BE2C (cell line): ENCODE measurements around the gene FCHSD1.

Experiments used
- DNase-seq: peaks from one replicate; pipeline ENCODE4 v3.0.0-alpha.2; 2020
- H3K27me3 ChIP-seq: fragments of 250-450 bp; sonication (Bioruptor Pico); 2 replicates; pipeline ENCODE4 v1.5.1; 2020; ENCODE audit warnings: mild to moderate bottlenecking
- H3K36me3 ChIP-seq: fragments of 250-450 bp; sonication (Bioruptor Pico); 2 replicates; pipeline ENCODE4 v1.5.1; 2020; ENCODE audit warnings: mild to moderate bottlenecking
- H3K4me1 ChIP-seq: fragments of 250-450 bp; sonication (Bioruptor Pico); 2 replicates; pipeline ENCODE4 v1.5.1; 2020
- H3K4me3 ChIP-seq: 2 replicates; pipeline ENCODE4 v1.5.1; 2011; ENCODE audit warnings: low read depth, low read length
- H3K9me3 ChIP-seq: fragments of 250-450 bp; sonication (Bioruptor Pico); 2 replicates; pipeline ENCODE4 v1.5.1; 2020
- CTCF ChIP-seq: IDR thresholded peaks from 2 replicates; pipeline ENCODE4 v1.5.1; 2012; ENCODE audit warnings: mild to moderate bottlenecking, low read depth, low read length

The FCHSD1 gene

DNA sequence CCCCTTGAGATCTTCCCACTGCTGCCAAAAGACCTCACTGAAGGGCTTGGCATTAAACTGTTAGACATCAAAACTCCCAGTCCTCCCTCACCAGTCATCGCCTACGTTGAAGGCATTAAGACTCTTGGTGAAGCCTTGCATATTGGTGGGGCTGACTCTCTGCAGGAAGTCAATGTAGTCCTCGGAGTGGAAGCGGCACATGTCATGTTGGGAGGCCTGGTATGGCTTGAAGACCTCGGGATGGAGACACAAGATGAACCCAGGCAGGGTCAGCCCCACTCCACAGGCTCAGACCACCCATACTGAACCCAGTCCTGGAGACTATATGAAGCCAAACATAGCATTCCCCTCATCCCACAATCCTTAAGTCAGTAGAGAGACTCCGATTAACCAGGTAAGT, 16.5 kb downstream of the FCHSD1 start:
- Histone ChIP-seq H3K9me3 (no peaks in the 10 kb centered on the region), H3K36me3 (peaks cover 12% of the 10 kb centered on the region), H3K27me3 (no peaks in the 10 kb centered on the region), H3K4me1 (peaks cover 3% of the 10 kb centered on the region), H3K4me3 (no peak overlapping the region)
- TF ChIP-seq CTCF: no peak
- no peak for DNase-seq

- Histone ChIP-seq H3K4me3 (no peak overlapping the region), H3K9me3 (no peaks in the 10 kb centered on the region)
Observed at GRCh38 chr5:141633871-141634561, 17.2 kb downstream of the FCHSD1 start.

DNA sequence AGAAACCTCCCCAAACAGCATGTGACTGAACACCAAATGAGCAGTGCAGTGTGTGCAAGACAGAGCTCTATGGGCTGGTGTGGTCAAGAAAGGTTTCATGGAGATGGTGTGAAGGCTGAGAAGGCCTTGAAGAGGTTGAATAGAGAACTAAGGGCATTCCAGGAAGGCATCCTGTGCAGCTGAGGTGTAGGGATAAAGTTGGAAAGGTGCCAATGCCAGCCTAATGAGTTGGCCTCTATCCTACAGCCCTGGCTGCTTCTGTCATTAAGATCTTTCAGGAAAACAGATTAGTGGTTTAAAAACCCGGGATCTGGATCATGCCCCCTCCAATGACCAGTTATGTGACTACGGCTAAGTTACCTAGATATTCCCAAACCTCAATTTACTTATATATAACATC, 18.6 kb downstream of the FCHSD1 start:
- H3K4me1 ChIP-seq: peaks cover 3% of the 10 kb centered on the region
- DNase-seq: no peak
- no peak overlapping the region for H3K4me3 ChIP-seq
- no peak for TF ChIP-seq CTCF
- H3K36me3 ChIP-seq: peaks cover 21% of the 10 kb centered on the region
- H3K27me3 ChIP-seq: no peaks in the 10 kb centered on the region
- H3K9me3 ChIP-seq: no peaks in the 10 kb centered on the region

More at GRCh38 chr5:141633871-141634561, 17.2 kb downstream of the FCHSD1 start:
- Histone ChIP-seq H3K27me3 (no peaks in the 10 kb centered on the region), H3K4me1 (peaks cover 3% of the 10 kb centered on the region), H3K36me3 (peaks cover 12% of the 10 kb centered on the region)
- DNase-seq: no peak
- TF ChIP-seq CTCF: no peak

GRCh38 chr5:141630570-141631140, 20.6 kb downstream of the FCHSD1 start:
- Histone ChIP-seq H3K4me1 (peaks cover 3% of the 10 kb centered on the region), H3K4me3 (no peak overlapping the region), H3K27me3 (no peaks in the 10 kb centered on the region), H3K9me3 (no peaks in the 10 kb centered on the region), H3K36me3 (peaks cover 27% of the 10 kb centered on the region)
- no peak for DNase-seq
- no peak for TF ChIP-seq CTCF

- no peak for TF ChIP-seq CTCF
Observed at GRCh38 chr5:141628175-141628788, 22.9 kb downstream of the FCHSD1 start.

DNA sequence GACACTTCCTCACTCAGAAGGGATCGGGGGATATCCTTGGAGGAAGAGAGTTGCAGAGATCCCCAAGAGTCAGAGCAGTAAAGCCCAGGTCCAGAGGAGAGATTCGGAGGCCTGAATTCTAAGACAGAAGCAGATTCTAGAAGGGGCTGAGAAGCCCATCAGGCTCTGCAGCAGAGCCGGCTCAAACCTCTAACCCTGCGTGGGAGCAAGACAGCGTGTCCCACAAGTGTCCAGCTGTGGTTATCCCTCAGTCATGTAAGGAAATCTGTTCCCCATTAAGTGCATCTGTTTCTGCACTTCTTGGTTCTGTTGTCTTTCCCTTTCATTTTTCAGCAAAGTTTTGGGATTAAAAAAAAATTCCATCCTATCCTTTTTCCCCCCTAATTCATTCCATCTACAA, 27.6 kb downstream of the FCHSD1 start:
- H3K4me3 ChIP-seq: no peak overlapping the region
- TF ChIP-seq CTCF: no peak
- H3K36me3 ChIP-seq: peaks cover 26% of the 10 kb centered on the region
- H3K9me3 ChIP-seq: no peaks in the 10 kb centered on the region
- no peak for DNase-seq
- no peaks in the 10 kb centered on the region; the same call in 1 of the 2 replicates for H3K4me1 ChIP-seq
- H3K27me3 ChIP-seq: no peaks in the 10 kb centered on the region

More at GRCh38 chr5:141628175-141628788, 22.9 kb downstream of the FCHSD1 start:
- peaks cover 36% of the 10 kb centered on the region for H3K36me3 ChIP-seq
- no peaks in the 10 kb centered on the region for H3K9me3 ChIP-seq
- no peaks in the 10 kb centered on the region for H3K27me3 ChIP-seq
- DNase-seq: no peak
- H3K4me1 ChIP-seq: peaks cover 3% of the 10 kb centered on the region
- H3K4me3 ChIP-seq: no peak overlapping the region
